Smooth muscle cell (in vitro differentiated cells): ENCODE data around the gene PLA2G6. TPM values are rescaled to one million over a fixed set of nuclear protein-coding genes. Genes with fewer than 3 reads are reported as not detected.
A peak's percentile ranks its signal among the peaks of the same experiment; 100 is the strongest.

Experiments used
- DNase-seq: peaks from one replicate; lab custom pipeline; 2025; ENCODE audit not compliant: unreplicated experiment; lab: John Stamatoyannopoulos, UW
- H2AFZ ChIP-seq: fragments of 200-600 bp; sonication (generic); 2 replicates; pipeline ENCODE4 v1.6.0; 2016; ENCODE audit warnings: antibody characterized with exemption, low read depth, mild to moderate bottlenecking
- H3F3A ChIP-seq: fragments of 200-600 bp; sonication (generic); 2 replicates; pipeline ENCODE4 v1.6.0; 2017; ENCODE audit warnings: antibody characterized with exemption, low read depth
- H3K27ac ChIP-seq: fragments of 200-600 bp; sonication (generic); 2 replicates; pipeline ENCODE4 v1.5.1; 2016; ENCODE audit warnings: low read depth, mild to moderate bottlenecking
- H3K27me3 ChIP-seq: fragments of 200-600 bp; sonication (generic); 2 replicates; pipeline ENCODE4 v1.6.1; 2016; ENCODE audit warnings: low read depth, mild to moderate bottlenecking
- H3K36me3 ChIP-seq: fragments of 200-600 bp; sonication (generic); 2 replicates; pipeline ENCODE4 v1.5.1; 2016; ENCODE audit warnings: low read depth
- H3K4me1 ChIP-seq: fragments of 200-600 bp; sonication (generic); 2 replicates; pipeline ENCODE4 v1.5.1; 2016; ENCODE audit warnings: low read depth
- H3K4me2 ChIP-seq: fragments of 200-600 bp; sonication (generic); 2 replicates; pipeline ENCODE4 v1.6.0; 2016; ENCODE audit warnings: mild to moderate bottlenecking
- H3K4me3 ChIP-seq: fragments of 200-600 bp; sonication (generic); 2 replicates; pipeline ENCODE4 v1.5.1; 2016; ENCODE audit warnings: mild to moderate bottlenecking
- H3K79me2 ChIP-seq: fragments of 200-600 bp; sonication (generic); 2 replicates; pipeline ENCODE4 v1.6.0; 2016; ENCODE audit warnings: low read depth, mild to moderate bottlenecking
- H3K9ac ChIP-seq: fragments of 200-600 bp; sonication (generic); 2 replicates; pipeline ENCODE4 v1.6.0; 2016; ENCODE audit warnings: low read depth
- H3K9me3 ChIP-seq: fragments of 200-600 bp; sonication (generic); replicated peaks from 2 replicates; pipeline ENCODE4 v1.5.1; 2016; ENCODE audit warnings: low read depth
- H4K20me1 ChIP-seq: fragments of 200-600 bp; sonication (generic); 2 replicates; pipeline ENCODE4 v1.6.0; 2016; ENCODE audit warnings: low read depth
- CTCF ChIP-seq: fragments of 200-600 bp; sonication (generic); IDR thresholded peaks from 2 replicates; pipeline ENCODE4 v1.5.1; 2017; ENCODE audit warnings: borderline replicate concordance, mild to moderate bottlenecking, antibody characterized with exemption; ENCODE audit not compliant: insufficient read depth, poor library complexity, severe bottlenecking
- WGBS: methylation state at CpG from one replicate; pipeline ENCODE4 v1.1.7; 2016; ENCODE audit warnings: low lambda C conversion rate; 5-methylcytosine and 5-hydroxymethylcytosine counted together
- polyA plus RNA-seq: library from polyadenylated mRNA; unstranded; fragments of >200 nt; fragmentation: Nextera tagmentation; extraction: Ambion mirVana; gene quantifications from 2 replicates; pipeline ENCODE4 v1.2.1, GENCODE V29; 2016
- total RNA-seq: library from RNA; depleted of rRNA; stranded (reverse); fragments of >200 nt; gene quantifications from 2 replicates; pipeline ENCODE4 v1.2.3, GENCODE V29; 2014

PLA2G6 gene
- total and polyA plus RNA-seq, 2 experiments from 2014 or later, result 6.1 to 8.9 TPM

- Histone ChIP-seq H3K27me3 (no peaks in the 10 kb centered on the region), H4K20me1 (peaks cover 62% of the 10 kb centered on the region), H3K4me1 (peaks cover 14% of the 10 kb centered on the region), H3F3A (peaks cover 13% of the 10 kb centered on the region), H3K79me2 (peaks cover 15% of the 10 kb centered on the region), H3K9ac (no peak overlapping the region), H3K4me2 (peak overlapping the region; percentile 73), H3K36me3 (no peaks in the 10 kb centered on the region), H3K4me3 (peak overlapping the region; percentile 23), H2AFZ (no peak overlapping the region), H3K27ac (no peak overlapping the region), H3K9me3 (no peaks in the 10 kb centered on the region)
- no peak for DNase-seq
- WGBS, result 88% methylated on average over 8 of the region's 8 CpGs
- TF ChIP-seq CTCF, result no peak
These were observed 32.3 kb upstream of the PLA2G6 start for GRCh38 chr22:38213990-38214301.

DNA sequence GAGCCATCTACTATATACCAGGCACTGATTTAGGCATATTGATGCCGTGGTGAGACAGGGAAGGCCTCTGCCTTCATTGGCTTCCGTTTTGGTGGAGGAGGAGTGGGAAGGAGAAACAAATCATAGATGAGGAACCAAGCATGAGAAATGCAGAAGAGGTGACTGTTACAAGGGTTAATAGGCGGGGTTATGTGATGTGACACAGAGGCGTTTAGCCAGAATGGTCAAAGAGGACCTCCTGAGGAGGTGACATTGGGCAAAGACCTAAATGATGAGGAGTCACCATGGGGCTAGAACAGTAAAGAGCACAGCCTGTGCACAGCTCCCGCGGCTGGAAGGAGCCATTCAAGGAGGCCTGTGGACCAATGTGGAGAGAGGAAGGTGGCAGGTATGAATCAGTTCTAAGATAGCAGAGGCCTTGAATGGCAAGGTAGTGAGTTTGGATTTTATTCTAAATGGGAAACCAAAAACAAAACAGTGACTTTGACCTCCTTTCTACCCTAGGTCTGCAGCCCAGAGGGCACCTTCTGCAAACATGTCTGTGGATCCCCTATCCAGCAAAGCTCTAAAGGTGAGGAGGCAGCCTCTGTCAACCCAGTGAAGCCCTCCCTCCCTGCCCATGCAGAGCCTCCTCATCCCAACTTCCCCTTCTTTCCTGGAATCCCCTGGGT, 31.8 kb upstream of the PLA2G6 start:
- no peak for TF ChIP-seq CTCF
- Histone ChIP-seq H3K4me2 (peak overlapping the region; percentile 73), H3K4me1 (peaks cover 11% of the 10 kb centered on the region), H3F3A (peaks cover 13% of the 10 kb centered on the region), H2AFZ (no peak overlapping the region), H3K27ac (no peak overlapping the region), H3K79me2 (peaks cover 18% of the 10 kb centered on the region), H3K27me3 (no peaks in the 10 kb centered on the region), H3K9ac (no peak overlapping the region), H3K36me3 (no peaks in the 10 kb centered on the region), H3K4me3 (no peak overlapping the region), H4K20me1 (peaks cover 67% of the 10 kb centered on the region), H3K9me3 (no peaks in the 10 kb centered on the region)
- WGBS, result over 99% methylated on average over 6 of the region's 6 CpGs
- DNase-seq, result no peak

DNA sequence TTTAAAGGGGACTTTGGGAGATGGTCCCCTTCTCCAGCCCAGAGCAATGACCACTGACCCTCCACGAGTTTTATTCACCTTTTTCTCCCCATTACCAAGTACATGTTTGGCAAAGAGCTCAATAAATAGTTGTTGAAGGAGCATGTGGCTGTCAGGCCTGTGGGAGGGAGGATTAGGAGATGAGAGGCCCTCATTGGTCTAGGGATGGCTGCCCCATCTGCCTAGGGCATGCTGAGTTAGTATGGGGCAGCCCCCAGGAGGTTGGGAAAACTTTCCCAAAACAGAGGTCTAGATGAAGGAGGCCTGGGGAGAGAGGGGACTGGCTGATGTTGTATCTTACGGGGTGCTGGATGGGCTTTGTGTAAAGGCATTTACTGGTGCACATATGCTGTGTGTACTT, 30.8 kb upstream of the PLA2G6 start:
- Histone ChIP-seq H3K9me3 (no peaks in the 10 kb centered on the region), H3K4me1 (peaks cover 6% of the 10 kb centered on the region), H4K20me1 (peaks cover 77% of the 10 kb centered on the region), H3K4me3 (no peak overlapping the region), H3K27me3 (no peaks in the 10 kb centered on the region), H3K79me2 (peaks cover 28% of the 10 kb centered on the region), H3K9ac (no peak overlapping the region), H2AFZ (no peak overlapping the region), H3K4me2 (no peak overlapping the region), H3F3A (peaks cover 10% of the 10 kb centered on the region), H3K27ac (no peak overlapping the region), H3K36me3 (no peaks in the 10 kb centered on the region)
- DNase-seq, result no peak
- no peak for TF ChIP-seq CTCF
- 84% methylated on average over 2 of the region's 2 CpGs for WGBS

- Histone ChIP-seq H3K4me1 (peaks cover 6% of the 10 kb centered on the region), H3K9ac (no peak overlapping the region), H3K9me3 (no peaks in the 10 kb centered on the region), H3K4me2 (no peak overlapping the region), H2AFZ (no peak overlapping the region), H3K79me2 (peaks cover 35% of the 10 kb centered on the region), H3F3A (peaks cover 10% of the 10 kb centered on the region), H3K4me3 (no peak overlapping the region), H3K27me3 (no peaks in the 10 kb centered on the region), H4K20me1 (peaks cover 86% of the 10 kb centered on the region), H3K27ac (no peak overlapping the region), H3K36me3 (no peaks in the 10 kb centered on the region)
- TF ChIP-seq CTCF, result no peak
- 98% methylated on average over 7 of the region's 7 CpGs for WGBS
- DNase-seq, result no peak
These were observed 29.9 kb upstream of the PLA2G6 start for GRCh38 chr22:38211556-38211955.
